B cell (primary cell): ENCODE results near the gene THNSL1.

Experiments
- EZH2 ChIP-seq: IDR thresholded peaks from 2 replicates; pipeline ENCODE4 v1.6.1; 2012; ENCODE audit warnings: borderline replicate concordance, low read depth, mild to moderate bottlenecking, moderate library complexity, low read length; ENCODE audit not compliant: insufficient read depth, poor library complexity, severe bottlenecking
- TF ChIP-seq, protein P1 (sequence below): fragments of 200-600 bp; IDR thresholded peaks from one replicate; pipeline ENCODE4 v1.8.0; 2022; ENCODE audit warnings: antibody characterized with exemption, mild to moderate bottlenecking

GRCh38 chr10:25038325-25038724 is 21.9 kb downstream of the THNSL1 start:
- TF ChIP-seq, protein P1, sequence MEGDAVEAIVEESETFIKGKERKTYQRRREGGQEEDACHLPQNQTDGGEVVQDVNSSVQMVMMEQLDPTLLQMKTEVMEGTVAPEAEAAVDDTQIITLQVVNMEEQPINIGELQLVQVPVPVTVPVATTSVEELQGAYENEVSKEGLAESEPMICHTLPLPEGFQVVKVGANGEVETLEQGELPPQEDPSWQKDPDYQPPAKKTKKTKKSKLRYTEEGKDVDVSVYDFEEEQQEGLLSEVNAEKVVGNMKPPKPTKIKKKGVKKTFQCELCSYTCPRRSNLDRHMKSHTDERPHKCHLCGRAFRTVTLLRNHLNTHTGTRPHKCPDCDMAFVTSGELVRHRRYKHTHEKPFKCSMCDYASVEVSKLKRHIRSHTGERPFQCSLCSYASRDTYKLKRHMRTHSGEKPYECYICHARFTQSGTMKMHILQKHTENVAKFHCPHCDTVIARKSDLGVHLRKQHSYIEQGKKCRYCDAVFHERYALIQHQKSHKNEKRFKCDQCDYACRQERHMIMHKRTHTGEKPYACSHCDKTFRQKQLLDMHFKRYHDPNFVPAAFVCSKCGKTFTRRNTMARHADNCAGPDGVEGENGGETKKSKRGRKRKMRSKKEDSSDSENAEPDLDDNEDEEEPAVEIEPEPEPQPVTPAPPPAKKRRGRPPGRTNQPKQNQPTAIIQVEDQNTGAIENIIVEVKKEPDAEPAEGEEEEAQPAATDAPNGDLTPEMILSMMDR, result no peak
- no peak for TF ChIP-seq EZH2
